HK-2 (cell line): Measurements from ENCODE around the gene CDR2.
"Not testable (repeated sequence)": the region's sequence is repeated elsewhere in the genome, so short reads cannot be mapped to it uniquely, and the experiment has no call there.

Source experiments
- DNase-seq: peaks from one replicate; pipeline ENCODE4 v3.0.0-alpha.2; 2018; ENCODE audit not compliant: unreplicated experiment

Gene CDR2

GRCh38 chr16:22352723-22353122, 21.7 kb downstream of the CDR2 start:
- no peak for DNase-seq

GRCh38 chr16:22352140-22352539, 22.3 kb downstream of the CDR2 start:
- no peak for DNase-seq

DNA sequence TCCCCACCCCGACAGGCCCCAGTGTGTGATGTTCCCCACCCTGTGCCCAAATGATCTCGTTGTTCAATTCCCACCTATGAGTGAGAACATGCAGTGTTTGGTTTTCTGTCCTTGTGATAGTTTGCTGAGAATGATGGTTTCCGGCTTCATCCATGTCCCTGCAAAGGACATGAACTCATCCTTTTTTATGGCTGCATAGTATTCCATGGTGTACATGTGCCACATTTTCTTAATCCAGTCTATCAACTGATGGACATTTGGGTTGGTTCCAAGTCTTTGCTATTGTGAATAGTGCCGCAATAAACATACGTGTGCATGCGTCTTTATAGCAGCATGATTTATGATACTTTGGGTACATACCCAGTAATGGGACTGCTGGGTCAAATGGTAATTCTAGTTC, 23.4 kb downstream of the CDR2 start:
- not testable (repeated sequence) for DNase-seq

- DNase-seq: no peak
Observed at GRCh38 chr16:22348291-22348690, 26.1 kb downstream of the CDR2 start.

DNA sequence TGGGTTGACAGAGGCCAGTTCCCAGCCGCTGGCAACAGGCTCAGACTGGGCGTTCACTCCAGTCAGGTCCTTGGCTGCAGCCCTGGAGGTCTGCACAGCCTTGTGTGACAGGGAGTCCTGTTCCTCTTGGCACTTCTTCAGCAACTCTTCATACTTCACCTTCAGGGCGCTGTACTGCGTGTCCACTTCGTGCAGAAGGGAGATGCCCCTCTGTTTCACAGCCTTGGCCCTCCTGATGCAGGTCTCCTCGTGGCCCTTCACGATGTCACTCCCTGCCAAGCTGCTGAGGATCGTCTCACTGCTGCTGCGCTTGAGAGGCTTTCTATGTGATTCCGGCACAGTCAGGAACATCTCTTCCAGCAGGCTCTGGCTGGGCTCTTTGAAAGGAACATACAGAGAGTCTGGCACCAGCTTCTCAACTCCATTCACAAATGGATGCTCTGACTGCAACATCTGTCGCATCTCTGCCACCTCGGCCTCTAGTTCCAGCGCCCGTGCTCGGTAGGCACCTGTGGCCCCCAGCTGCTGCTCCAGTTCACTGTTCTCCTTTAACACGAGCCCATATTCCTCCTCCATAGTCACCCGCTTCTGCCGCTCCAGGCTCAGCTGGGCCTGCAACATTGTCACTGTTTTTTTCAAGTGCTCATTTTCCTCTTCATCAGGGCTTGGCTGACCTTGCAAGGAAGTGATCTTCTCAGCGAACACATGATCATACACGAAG, 27.2 kb downstream of the CDR2 start:
- no peak for DNase-seq

- no peak for DNase-seq
Observed at GRCh38 chr16:22346483-22346882, 27.9 kb downstream of the CDR2 start.

GRCh38 chr16:22342082-22342481, 32.3 kb downstream of the CDR2 start:
- DNase-seq: no peak

- DNase-seq: no peak
Observed at GRCh38 chr16:22340945-22341344, 33.5 kb downstream of the CDR2 start.

- DNase-seq: no peak
Observed at GRCh38 chr16:22337849-22338635, 36.4 kb downstream of the CDR2 start.

GRCh38 chr16:22337045-22337444, 37.4 kb downstream of the CDR2 start:
- DNase-seq: no peak

DNA sequence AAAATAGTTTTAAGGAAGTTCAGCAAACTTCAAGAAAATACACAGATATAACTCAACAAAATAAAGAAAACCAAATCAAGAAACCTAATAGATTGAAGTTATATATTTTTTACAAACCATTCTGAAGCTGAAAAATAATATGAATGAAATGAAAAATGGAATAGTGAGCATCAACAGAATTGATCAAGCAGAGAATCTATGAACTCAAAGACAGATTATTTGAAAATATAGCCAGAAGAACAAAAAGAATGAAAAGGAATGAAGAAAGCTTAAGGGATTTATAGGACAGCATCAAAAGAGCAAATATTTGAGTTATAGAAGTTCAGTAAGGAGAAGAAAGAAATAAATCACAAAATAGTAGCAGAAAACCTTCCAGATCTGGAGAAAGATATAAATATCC, 37.8 kb downstream of the CDR2 start:
- DNase-seq: no peak

DNA sequence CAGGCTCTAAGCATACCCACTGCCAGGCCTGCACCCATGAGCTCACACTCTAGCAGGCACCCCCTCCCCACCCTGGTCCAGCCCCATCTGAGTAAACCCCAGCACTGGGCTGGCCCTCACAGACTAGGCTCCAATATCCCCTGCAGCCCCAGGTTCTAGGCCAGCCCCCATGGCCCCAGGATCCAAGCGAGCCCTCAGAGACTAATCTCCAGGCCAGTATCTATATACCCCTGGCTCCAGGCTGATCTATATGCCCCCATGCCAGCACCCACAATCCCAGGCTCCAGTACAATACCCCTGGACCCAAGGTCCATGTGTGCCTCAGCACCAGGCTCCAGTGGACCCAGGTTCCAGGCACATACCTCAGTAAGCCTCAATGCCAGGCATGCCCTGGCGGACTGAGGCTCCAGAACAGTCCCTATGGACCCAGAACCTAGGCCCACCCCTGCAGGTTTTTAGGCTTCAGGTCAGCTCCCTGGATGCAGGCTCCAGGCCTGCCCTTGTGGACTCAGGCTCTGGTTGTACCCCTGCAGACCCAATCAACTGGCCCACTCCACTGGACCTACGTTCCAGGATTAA, 38.7 kb downstream of the CDR2 start:
- DNase-seq: no peak

DNA sequence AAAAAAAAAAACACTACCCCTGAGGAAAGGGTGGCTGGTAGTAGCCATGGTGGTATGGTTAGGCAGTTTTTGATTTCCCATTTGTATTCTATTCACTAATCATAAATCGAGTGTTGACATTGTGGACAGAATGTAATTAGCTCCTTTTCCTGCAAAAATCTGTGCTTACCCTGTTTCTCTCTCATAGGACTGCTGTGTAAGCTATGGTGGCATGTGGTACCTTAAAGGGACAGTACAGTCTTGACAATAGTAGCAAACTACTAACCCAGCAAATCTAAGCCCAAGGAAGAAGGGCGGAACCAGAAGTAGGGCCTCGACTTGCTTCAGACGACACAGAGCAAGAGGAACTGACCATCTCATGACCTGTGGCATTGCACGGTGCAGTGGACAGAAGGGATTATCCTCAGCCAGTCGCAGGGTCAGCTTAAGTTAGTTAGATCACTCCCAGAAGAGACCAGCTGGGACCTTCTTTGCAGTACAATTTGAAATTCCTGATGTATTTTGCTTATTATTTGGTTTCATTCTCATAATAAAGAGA, 40.9 kb downstream of the CDR2 start:
- DNase-seq: no peak

DNA sequence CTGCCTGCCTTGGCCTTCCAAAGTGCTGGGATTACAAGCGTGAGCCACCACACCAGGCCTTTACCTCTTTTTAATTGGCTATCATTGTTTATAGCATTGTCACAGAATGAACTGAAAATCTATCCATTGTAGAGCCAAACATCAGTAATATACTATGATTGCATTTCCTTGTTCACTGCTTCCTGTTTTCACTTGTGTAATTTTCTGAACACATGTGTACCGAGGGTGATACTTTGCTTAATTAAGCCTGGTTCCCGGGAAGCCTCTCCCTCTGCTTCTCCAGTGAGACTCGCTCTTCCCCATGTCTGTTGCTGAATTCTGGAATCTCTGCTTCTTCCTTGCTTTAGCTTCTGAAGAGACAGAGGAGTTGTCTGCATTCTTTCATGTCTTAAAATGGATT, 44.1 kb downstream of the CDR2 start:
- DNase-seq: no peak

DNA sequence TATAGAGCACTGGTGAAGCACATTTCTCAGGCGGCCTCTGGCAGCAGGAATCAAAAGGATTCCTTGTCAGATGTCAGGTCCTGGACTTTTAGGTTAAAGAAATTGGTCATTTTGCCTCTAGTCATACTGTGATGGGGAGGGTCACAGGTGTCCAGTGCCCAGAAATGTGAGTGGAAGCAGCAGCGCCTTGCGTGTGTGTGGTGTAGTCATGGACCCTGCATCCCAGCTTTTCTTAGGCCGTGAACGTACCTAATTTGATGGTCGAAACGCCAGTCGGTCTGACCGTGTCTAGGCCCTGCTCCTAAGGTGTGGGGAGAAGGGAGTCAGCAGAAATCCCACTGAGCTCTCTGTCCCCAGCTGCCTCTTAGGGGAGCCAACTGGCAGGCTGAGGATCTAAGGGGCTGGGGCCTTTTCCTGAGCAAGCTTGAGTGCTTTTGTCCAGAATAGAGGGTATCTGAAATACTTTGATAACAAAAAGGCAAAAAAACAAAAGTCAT, 45.2 kb downstream of the CDR2 start:
- DNase-seq: no peak

DNA sequence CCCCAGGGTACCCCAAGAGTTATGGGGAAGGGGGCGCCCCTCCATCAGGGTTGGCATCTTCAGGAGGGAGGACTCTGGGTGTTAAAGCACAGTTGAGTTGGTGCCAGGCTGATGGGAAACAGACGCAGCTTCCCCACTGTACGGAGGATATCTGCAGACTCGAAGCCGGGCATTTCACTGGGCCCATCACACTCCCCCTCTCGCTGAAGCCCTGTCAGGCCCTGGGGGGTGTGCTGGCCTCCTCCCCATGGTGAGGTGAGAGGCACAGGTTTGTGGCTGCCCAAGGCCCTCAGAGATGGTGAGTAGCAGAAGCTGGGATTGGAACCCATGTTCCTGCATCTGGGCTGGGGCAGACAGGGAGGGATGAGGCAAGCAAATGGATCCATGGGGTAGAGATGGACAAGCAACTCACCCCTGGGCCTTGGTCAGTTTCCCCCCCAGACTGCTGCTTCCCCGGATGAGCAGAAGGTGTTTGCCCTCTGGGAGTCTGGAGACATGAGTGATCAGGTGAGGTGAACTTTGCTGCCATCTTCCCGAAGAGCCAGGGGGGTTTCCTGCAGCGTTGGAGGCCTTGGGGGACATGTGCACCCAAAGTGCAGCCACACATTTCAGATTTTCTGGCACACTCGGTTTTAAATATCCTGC, 46.2 kb downstream of the CDR2 start:
- no peak for DNase-seq

DNA sequence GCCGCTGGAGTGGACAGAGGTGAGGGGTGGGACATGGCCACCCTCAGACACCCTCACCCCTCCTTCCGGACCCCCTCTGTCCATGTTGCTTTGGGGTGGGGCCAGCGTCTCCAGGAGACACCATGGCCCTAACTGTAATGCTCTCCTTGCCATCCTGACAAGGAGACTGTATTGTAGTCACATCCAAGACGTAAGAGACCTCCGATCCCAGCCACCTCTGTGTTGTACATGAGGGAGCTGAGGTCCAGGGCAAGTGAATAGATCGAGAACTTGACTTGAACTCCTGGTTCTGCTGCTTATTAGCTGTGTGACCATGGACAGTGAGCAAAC, 47.0 kb downstream of the CDR2 start:
- DNase-seq: no peak

GRCh38 chr16:22326771-22327445, 47.5 kb downstream of the CDR2 start:
- no peak for DNase-seq

- no peak for DNase-seq
Observed at GRCh38 chr16:22326369-22326652, 48.1 kb downstream of the CDR2 start.

DNA sequence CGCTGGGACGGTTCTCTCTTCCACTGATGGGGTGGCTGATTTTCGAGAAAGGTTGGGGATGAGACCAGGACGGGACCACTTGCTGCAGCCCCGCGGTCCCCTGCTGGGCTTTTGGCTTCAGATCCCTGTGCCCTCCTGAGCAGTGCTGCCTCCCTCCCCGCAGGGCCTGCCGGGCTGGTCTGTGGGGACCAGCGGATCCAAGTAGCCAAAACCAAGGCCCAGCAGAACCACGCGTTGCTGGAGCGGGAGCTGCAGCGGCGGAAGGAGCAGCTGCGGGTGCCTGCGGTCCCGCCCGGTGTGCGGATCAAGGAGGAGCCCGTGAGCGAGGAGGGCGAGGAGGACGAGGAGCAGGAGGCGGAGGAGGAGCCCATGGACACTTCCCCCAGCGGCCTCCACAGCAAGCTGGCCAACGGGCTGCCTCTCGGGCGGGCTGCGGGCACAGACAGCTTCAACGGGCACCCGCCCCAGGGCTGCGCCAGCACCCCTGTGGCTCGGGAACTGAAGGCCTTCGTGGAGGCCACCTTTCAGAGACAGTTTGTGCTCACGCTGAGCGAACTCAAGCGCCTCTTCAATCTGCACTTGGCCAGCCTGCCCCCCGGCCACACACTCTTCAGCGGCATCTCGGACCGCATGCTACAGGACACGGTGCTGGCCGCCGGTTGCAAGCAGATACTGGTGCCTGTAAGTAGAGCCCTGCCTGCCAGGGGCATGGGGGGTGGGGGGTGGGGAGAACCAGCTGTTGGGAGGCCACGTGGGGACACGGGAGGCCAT, 48.6 kb downstream of the CDR2 start:
- no peak for DNase-seq
